Measurements from ENCODE around the gene CEACAM4. TPM values are rescaled to one million over a fixed set of nuclear protein-coding genes. Genes with fewer than 3 reads are reported as not detected.

Gene CEACAM4
- total RNA-seq, 1 experiment from 2014 or later: not detected

DNA sequence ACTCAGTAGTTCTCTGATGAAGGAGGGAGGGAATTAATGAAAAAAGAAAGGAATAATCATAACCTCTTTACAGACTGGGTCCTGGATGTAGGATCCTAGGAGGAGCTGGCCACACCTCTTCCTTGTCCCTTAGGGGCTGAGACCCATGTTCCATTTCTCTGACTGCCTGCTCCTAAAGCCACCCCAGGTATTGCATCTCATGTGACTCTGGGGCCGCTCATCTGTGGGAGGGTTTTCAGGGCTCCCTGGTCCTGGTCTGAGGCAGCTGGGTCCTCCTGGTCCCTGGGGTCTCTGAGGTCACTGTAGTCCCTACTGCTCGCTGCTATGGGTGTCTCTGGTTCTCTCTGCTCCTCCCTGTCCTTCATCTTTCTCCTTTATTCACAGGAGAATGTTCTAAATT is 48.0 kb downstream of the CEACAM4 start:
- peaks cover 18% of the 10 kb centered on the region for H3K9me3 Mint-ChIP-seq (ENCODE audit: unreplicated experiment)
- no peak overlapping the region for H3K4me3 Mint-ChIP-seq (ENCODE audit: unreplicated experiment)
- H3K27me3 Mint-ChIP-seq (ENCODE audit: insufficient read depth, unreplicated experiment): peaks cover 49% of the 10 kb centered on the region
- ChIA-PET POLR2A (no interaction called here), CTCF (interaction anchor here (0.7 to 3.7 kb wide), 6 partner anchors 9 to 129 kb away, joined by 3 to 16 read pairs (median 4); no protein-coding TSS in a partner anchor)
- BruUV-seq (replicated peaks): no TSS peak
- no peak overlapping the region for H3K27ac Mint-ChIP-seq (ENCODE audit: low read depth, unreplicated experiment)
- H3K36me3 Mint-ChIP-seq (ENCODE audit: insufficient read depth, unreplicated experiment): no peaks in the 10 kb centered on the region
- no peaks in the 10 kb centered on the region for H3K4me1 Mint-ChIP-seq (ENCODE audit: insufficient read depth, unreplicated experiment)
- DNase-seq (ENCODE audit: unreplicated experiment): no peak
- intact Hi-C loops (cut with micrococcal nuclease): loop anchor here (10.0 kb wide), 1 partner anchor 254 kb away; no protein-coding TSS in a partner anchor
- TF ChIP-seq, protein P1, sequence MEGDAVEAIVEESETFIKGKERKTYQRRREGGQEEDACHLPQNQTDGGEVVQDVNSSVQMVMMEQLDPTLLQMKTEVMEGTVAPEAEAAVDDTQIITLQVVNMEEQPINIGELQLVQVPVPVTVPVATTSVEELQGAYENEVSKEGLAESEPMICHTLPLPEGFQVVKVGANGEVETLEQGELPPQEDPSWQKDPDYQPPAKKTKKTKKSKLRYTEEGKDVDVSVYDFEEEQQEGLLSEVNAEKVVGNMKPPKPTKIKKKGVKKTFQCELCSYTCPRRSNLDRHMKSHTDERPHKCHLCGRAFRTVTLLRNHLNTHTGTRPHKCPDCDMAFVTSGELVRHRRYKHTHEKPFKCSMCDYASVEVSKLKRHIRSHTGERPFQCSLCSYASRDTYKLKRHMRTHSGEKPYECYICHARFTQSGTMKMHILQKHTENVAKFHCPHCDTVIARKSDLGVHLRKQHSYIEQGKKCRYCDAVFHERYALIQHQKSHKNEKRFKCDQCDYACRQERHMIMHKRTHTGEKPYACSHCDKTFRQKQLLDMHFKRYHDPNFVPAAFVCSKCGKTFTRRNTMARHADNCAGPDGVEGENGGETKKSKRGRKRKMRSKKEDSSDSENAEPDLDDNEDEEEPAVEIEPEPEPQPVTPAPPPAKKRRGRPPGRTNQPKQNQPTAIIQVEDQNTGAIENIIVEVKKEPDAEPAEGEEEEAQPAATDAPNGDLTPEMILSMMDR (IDR thresholded peaks at IDR 0.05; ENCODE audit: unreplicated experiment): no peak

DNA sequence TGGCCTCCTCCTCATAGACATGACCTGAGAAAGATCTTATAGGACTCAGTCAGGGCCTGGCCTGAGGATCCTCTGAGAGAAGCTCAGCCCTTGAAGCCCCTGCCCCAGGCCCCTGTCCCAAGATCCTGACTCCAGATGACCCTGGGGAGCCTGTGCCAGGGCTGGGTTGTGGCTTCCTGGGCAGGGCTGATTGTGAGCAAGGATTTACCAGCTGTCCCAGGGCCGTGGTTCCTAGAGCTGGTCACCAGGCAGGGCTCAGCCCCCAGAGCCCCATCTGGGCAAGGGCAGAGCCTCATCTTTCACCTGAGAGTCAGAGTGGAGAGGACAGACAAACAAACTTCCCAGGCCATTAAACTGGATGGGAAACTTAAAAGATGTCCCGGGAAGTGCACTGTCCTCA is 49.0 kb downstream of the CEACAM4 start:
- intact Hi-C loops (cut with micrococcal nuclease): loop anchor here (10.0 kb wide), 1 partner anchor 253 kb away; no protein-coding TSS in a partner anchor
- BruUV-seq (replicated peaks): no TSS peak
- ChIA-PET CTCF (interaction anchor here (0.5 to 2.4 kb wide), 4 partner anchors 14 to 1773 kb away, joined by 3 to 8 read pairs (median 3); no protein-coding TSS in a partner anchor), POLR2A (no interaction called here)
- peaks cover 10% of the 10 kb centered on the region for H3K9me3 Mint-ChIP-seq (ENCODE audit: unreplicated experiment)
- no peak for DNase-seq (ENCODE audit: unreplicated experiment)
- no peaks in the 10 kb centered on the region for H3K4me1 Mint-ChIP-seq (ENCODE audit: insufficient read depth, unreplicated experiment)
- H3K27me3 Mint-ChIP-seq (ENCODE audit: insufficient read depth, unreplicated experiment): peaks cover 60% of the 10 kb centered on the region
- TF ChIP-seq, protein P1 (IDR thresholded peaks at IDR 0.05; ENCODE audit: unreplicated experiment): no peak
- no peak overlapping the region for H3K27ac Mint-ChIP-seq (ENCODE audit: low read depth, unreplicated experiment)
- H3K36me3 Mint-ChIP-seq (ENCODE audit: insufficient read depth, unreplicated experiment): no peaks in the 10 kb centered on the region
- H3K4me3 Mint-ChIP-seq (ENCODE audit: unreplicated experiment): no peak overlapping the region

DNA sequence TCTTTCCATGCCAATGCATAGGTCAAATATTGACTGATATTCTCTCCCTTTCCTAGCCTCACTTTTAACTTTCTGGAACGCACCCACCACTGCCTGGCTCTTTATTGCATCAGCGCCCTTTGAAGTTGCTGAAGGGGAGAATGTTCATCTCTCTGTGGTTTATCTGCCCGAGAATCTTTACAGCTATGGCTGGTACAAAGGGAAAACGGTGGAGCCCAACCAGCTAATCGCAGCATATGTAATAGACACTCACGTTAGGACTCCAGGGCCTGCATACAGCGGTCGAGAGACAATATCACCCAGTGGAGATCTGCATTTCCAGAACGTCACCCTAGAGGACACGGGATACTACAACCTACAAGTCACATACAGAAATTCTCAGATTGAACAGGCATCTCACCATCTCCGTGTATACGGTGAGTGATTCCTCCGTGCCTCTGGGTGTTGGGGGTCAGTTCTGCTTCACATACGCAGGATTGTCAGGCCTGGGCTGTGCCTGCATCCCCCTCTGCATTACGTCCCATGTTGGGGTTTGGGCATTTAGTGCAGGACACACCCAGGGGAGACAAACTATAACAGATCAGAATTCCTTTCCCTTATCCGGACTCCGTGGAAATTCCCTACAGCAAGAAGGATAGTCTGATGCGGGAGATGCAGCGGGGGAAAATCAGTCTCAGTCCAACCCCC is 49.6 kb downstream of the CEACAM4 start:
- POLR2A ChIA-PET: no interaction called here
- intact Hi-C loops (cut with micrococcal nuclease): loop anchor here (10.0 kb wide), 1 partner anchor 252 kb away; no protein-coding TSS in a partner anchor
- TF ChIP-seq, protein P1 (IDR thresholded peaks at IDR 0.05; ENCODE audit: unreplicated experiment): no peak
- no peak overlapping the region for H3K4me3 Mint-ChIP-seq (ENCODE audit: unreplicated experiment)
- DNase-seq (ENCODE audit: unreplicated experiment): no peak
- CTCF ChIA-PET: interaction anchor here (2.4 kb wide), 1 partner anchor 127 kb away, joined by 8 read pairs; no protein-coding TSS in a partner anchor
- peaks cover 9% of the 10 kb centered on the region for H3K9me3 Mint-ChIP-seq (ENCODE audit: unreplicated experiment)
- no peak overlapping the region for H3K27ac Mint-ChIP-seq (ENCODE audit: low read depth, unreplicated experiment)
- H3K27me3 Mint-ChIP-seq (ENCODE audit: insufficient read depth, unreplicated experiment): peaks cover 65% of the 10 kb centered on the region
- H3K4me1 Mint-ChIP-seq (ENCODE audit: insufficient read depth, unreplicated experiment): no peaks in the 10 kb centered on the region
- H3K36me3 Mint-ChIP-seq (ENCODE audit: insufficient read depth, unreplicated experiment): no peaks in the 10 kb centered on the region
- no TSS peak for BruUV-seq (replicated peaks)

DNA sequence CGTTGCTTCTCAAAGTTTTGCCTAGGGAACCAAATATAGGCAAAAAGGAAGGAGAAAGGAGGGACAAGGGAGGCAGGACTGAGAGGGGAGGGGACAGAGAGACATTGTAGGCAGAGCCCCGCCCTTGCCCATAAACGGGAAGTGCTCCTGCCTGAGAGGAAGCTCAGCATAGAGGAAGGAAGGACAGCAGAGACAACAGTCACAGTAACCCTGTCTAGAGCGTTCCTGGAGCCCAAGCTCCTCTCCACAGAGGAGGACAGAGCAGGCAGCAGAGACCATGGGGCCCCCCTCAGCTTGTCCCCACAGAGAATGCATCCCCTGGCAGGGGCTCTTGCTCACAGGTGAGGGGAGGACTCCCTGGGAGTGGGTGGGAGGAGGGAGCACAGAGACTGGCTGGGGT is 50.9 kb downstream of the CEACAM4 start, which contains the start of gene CEACAM21:
CEACAM21 (plus strand) TSS at position 169 of the 400 bp plus-strand sequence; CDS start at position 278, 109 bp downstream.
- Mint-ChIP-seq H3K4me3 (ENCODE audit: unreplicated experiment) (no peak within 1 kb of the TSS), H3K27ac (ENCODE audit: low read depth, unreplicated experiment) (no peak within 1 kb of the TSS), H3K36me3 (ENCODE audit: insufficient read depth, unreplicated experiment) (no peaks in the 10 kb centered on the region), H3K9me3 (ENCODE audit: unreplicated experiment) (no peaks in the 10 kb centered on the region), H3K4me1 (ENCODE audit: insufficient read depth, unreplicated experiment) (no peaks in the 10 kb centered on the region), H3K27me3 (ENCODE audit: insufficient read depth, unreplicated experiment) (peaks cover 78% of the 10 kb centered on the region)
- ChIA-PET CTCF (interaction anchor here (0.5 to 1.0 kb wide), 3 partner anchors 14 to 730 kb away, joined by 3 to 4 read pairs (median 3); no protein-coding TSS in a partner anchor), POLR2A (no interaction called here)
- TF ChIP-seq, protein P1 (IDR thresholded peaks at IDR 0.05; ENCODE audit: unreplicated experiment): no peak
- no TSS peak for BruUV-seq (replicated peaks)
- intact Hi-C loops (cut with micrococcal nuclease): loop anchor here (10.0 kb wide), 1 partner anchor 251 kb away; no protein-coding TSS in a partner anchor
- DNase-seq (ENCODE audit: unreplicated experiment): no peak

All from MCF 10A (cell line).